GM19239 (cell line): ENCODE data around the gene EMILIN1.
A peak's percentile ranks its signal among the peaks of the same experiment; 100 is the strongest.
"Not testable (repeated sequence)": the region's sequence is repeated elsewhere in the genome, so short reads cannot be mapped to it uniquely, and the experiment has no call there.

ENCODE experiments used
- DNase-seq: peaks from one replicate; pipeline ENCODE4 v3.0.0; 2011; ENCODE audit warnings: low spot score; ENCODE audit not compliant: insufficient read length
- FAIRE-seq: peaks from 2 replicates; lab custom pipeline; 2011; peaks lifted over from hg19 to GRCh38; lab: Jason Lieb, UNC

EMILIN1 gene

DNA sequence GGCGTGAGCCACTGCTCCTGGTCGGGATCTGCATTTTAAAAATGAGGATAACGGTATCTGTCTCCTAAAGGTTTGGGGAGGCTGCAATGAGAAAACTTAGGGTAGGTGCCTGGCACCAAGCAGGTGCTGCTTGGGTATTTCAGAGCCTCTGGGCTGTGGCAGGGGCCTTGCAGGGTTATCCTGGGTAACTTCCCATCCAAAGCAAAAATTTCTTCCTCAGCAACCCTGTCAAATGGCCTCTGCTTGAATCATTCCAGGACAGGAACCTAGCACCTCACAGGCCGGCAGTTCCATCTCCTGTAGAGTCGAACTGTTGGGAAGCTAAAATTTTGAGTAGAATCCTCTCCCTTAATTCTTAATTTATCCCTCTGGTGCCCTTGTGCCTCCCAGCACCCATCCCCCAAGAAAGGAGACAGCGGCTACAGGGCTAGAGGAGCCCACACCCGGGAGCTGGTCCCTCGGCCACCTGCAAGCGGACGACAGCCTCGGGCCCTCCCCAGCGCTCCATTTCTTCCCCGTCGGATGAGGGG, 39.6 kb downstream of the EMILIN1 start:
- DNase-seq (no peak), FAIRE-seq (no peak)

DNA sequence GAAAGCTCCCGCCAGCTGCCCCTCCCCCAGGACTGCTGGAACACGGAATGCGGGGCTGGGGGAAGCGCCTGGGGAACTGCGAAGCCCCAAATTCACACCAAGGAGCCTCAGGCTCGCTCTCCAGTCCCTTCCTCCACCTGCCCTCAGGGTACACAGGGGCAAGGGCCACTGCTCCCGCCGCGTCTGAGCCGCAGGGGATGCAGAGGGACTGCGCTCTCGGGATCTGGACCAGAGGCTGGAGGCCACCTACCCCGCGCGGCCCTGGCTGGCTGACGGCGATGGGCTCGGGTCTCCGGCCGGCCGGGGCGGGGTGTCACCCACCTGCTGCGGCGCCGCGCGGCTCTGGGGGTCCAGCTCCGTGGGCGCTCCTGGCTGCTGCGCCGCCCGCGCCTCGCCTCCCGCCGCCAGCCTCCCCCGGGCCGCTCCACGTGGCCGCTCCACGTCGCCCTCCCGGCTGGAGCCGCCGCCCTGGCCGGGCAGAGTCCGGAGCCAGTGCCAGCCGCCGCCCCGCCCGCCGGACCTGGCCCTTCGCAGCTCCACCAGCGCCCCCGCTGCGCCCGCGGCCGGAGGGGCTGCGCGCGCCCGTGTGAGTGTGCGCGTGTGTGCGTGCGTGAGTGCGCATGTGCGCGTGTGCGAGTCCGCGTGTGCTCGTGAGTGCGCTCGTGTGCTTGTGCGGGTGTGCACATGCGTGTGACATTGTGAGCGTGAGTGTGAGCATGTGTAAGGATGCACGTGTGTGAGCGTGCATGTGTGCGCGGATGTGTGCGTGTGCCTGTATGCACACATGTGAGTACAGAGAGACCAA, 40.3 kb downstream of the EMILIN1 start, which contains the start of gene CGREF1:
CGREF1 (minus strand) TSS at position 604 of the 805 bp plus-strand sequence. CDS start 14,762 bp downstream, outside the sequence.
- no peak for DNase-seq
- no peak for FAIRE-seq

DNA sequence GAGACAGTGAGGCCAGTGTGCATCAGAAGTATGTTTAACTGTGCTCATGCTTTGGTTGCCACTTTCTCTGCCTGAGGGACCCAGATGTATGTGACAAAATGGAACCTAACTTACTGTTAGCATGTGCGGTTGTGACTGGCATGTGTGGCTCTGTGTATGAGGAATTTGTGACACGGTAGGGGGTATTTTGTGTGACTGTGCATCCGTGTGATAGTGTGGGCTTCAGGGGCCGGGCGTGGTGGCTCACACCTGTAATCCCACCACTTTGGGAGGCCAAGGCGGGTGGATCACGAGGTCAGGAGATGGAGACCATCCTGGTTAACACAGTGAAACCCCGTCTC, 40.9 kb downstream of the EMILIN1 start:
- DNase-seq, FAIRE-seq: not testable (repeated sequence)

DNA sequence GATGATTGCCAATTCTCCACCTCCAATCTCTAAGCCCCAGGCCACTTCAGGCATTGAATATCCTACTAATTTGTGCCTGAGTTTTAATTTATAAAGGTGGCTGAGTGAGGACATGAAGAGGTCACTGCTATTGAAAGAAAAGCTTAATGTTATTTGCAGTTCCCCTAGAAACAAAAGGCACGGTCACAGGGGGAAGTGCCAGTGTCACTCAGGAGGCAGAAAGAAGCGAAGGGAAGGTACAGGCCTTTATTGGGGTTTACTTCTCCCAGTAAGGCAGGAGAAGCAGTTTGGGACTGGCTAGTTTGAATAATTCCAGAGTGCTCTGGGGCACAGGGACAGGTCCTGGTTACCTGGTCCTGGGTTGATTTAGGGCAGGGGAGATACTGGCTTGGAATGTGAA, 43.5 kb downstream of the EMILIN1 start:
- DNase-seq (no peak), FAIRE-seq (no peak)

DNA sequence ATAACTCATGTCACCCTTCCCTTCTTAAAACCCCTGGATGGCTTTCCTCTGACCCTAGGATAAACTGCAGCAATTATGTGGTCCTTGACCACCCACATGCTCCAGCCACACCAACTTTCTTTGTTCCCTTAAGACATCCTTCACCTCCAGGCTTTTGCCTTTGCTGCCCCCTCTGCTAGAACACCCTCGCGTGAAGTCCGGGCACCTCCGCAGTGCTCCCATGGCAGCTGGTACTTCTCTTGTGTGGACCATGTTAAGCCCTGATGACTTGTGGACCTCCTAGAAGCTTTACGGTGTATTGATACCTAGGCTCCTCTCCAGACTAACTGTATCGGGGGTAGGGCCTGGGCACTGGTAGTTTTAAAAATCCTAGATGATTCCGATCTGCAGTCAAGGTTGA, 44.4 kb downstream of the EMILIN1 start:
- DNase-seq = no peak
- FAIRE-seq = no peak

DNA sequence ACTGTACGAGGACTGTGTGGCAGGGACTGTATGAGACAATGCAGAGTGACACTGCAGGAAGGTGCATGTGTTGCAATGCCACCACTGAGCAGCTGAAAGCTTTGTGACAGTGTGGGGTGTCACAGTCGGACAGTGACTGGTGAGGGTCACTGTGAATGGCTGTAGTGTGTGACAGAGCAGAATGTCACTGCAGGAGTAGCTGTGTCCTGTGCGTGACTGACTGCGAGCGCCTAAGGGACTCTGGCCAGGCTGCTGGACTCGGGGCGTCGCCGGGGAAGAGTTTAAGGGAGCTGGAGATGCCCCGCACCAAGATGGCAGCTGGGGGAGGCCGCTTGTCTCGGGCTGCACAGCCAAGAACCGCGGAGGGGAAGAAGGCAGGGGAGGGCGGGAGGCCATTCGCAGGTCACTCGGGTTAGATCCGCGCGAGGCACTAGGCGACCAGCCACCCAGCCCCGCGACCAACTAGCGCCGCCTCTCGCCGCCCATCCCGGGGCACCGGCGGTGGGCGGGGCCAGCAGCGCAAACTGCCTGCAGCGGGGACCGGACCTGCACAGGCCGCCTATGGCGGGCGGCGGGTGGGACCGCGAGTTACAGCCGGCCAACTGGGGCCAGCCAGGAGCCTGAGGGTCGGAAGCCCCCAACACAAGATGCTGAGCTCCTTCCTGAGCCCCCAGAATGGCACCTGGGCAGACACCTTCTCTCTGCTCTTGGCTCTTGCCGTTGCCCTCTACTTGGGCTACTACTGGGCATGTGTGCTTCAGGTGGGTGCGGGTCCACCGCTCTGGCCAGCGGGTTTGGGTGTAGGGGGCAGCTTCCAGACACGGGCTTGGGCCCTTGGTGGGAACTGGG, 45.1 kb downstream of the EMILIN1 start, which contains the start of gene ABHD1:
ABHD1 (plus strand) TSS at position 514 of the 849 bp plus-strand sequence; CDS start at position 648, 134 bp downstream.
- DNase-seq (no peak), FAIRE-seq (no peak)

DNA sequence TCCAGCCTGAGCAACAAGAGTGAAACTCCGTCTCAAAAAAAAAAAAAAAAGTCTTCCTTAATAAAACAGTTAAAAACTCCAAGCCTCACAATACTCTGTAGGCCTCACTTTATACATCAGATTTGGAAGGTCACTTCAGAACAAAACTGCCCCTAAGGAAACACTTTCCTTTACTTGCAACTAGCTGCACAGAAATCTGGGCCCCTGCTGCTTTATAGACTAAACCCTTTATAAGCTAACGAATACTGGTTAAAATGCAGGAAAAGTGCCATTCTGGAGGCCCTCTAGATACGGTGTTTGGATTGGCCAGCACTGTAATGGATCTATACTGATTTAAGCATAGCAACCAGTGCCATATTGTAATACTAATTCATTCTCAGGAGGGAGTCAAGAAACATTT, 46.7 kb downstream of the EMILIN1 start:
- DNase-seq (no peak), FAIRE-seq (no peak)

DNA sequence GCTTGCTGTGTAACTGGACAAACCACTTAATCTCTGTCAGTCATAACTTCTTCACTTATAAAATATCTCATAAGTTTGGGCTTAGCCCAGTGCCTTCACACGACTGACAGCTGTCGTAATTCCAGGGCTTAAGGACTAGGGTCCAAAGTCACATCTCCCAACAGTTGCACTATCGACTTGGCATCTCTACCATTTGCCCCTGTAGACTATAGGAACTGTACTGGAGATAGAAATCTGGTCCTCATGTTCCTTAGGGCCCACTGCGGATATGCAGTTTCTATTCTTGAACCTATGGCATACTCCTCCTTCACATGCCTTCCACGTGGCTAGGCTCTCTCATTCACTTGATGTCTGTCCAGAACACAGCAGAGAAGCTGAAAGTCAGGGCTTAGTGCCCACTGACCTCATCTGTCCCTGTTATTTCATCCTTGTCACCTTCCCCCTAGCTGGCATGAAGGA, 47.9 kb downstream of the EMILIN1 start:
- no peak for FAIRE-seq
- DNase-seq = no peak

DNA sequence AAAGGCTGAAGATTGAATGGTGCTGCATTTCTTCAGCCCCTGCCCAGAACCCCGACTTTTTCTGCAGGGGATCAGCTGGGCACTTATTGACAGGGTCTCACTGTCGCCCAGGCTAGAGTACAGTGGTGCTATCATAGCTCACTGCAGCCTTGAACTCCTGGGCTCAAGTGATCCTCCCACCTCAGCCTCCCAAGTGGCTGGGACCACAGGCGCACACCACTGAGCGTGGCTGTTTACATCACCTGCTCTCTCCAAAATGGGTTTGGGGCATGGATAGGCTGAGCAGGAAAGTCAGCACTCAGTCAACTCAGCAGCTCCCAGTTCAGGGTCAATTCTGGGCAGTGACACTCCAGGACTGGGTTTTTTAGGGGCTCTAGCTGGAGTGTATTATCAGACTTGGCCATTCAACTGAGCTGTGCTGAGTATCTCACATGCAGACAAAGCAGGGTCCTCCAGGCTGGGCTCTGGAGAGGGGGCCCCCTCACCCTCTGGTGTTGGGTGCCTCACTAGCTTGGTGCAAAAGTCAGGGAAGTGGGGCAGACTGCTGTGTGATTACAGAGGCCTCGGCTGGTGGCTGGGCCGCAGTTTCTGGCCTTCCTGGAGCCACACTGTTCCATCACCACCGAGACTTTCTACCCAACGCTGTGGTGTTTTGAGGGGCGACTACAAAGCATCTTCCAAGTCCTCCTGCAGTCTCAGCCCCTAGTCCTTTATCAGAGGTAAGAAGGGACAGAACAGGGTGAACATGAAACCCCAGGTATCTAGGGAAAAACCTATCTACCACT, 49.7 kb downstream of the EMILIN1 start:
- DNase-seq = no peak
- no peak for FAIRE-seq

DNA sequence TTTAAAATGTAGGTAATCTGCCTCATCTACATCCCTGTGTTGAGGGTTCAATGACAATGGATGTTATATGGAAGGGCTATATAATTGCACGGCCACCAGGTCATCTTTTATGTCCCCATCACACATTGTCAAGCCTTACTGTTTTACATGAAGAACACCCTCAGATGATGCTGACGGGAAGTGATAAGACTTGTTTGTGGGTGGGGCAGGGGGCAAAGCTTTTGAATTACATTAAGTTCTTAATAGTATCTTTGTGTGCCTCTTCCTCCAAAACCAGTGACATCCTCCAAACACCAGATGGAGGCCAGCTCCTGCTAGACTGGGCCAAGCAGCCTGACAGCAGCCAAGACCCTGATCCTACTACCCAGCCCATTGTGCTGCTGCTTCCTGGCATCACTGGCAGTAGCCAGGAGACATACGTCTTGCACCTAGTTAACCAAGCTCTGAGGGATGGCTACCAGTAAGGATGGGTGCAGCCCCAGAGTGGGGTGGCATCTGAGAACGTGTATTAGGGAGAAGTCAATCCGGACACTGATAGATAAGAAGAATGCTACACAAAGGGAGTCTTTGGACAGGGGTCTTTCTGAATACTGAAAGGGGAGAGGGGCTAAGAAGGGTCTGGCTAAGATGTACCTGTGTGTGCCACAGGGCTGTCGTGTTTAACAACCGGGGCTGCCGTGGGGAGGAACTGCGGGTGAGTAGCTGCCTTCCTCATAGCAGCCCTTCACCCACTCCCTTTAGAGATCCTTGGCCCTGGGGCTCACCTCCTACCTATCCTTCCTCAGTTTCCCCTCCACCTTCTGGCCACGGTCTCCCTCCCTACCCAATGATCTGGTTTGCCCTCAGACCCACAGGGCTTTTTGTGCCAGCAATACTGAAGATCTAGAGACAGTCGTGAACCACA, 50.5 kb downstream of the EMILIN1 start:
- no peak for FAIRE-seq
- DNase-seq = no peak

DNA sequence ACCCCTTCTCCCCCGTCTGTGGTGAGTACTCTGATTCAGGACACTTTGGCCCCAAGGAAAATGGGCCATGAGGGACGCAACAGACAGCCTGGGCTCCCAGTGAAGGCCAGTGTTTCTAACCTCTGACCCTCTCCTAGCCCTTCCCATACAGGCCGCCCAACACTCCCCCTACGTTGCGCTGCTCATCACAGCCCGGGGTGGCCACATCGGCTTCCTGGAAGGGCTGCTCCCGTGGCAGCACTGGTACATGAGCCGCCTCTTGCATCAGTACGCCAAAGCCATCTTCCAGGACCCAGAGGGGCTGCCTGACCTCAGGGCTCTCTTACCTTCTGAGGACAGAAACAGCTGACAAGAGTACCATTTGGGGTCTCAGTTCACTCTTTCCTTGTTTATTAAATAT, 52.0 kb downstream of the EMILIN1 start:
- FAIRE-seq (no peak), DNase-seq (no peak)

DNA sequence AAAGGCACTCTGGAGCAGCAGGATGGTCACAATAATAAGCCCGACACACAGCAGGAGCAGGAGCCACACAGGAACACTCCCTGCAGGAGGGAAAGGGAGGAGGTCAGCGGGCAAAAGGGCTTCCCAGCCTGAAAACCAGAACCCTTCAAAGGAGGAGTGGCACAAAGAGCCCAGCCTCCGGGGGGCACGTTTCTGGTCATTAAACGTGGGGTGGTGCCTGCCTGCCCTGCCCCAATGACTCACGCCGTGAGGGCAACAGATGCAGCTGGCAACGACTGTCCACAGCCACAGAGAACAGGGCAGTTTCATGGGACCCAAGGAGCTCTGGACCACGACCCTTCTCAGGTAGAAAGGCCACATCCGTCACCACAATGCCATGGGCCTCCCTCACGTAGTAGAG, 53.0 kb downstream of the EMILIN1 start:
- DNase-seq (no peak), FAIRE-seq (no peak)

DNA sequence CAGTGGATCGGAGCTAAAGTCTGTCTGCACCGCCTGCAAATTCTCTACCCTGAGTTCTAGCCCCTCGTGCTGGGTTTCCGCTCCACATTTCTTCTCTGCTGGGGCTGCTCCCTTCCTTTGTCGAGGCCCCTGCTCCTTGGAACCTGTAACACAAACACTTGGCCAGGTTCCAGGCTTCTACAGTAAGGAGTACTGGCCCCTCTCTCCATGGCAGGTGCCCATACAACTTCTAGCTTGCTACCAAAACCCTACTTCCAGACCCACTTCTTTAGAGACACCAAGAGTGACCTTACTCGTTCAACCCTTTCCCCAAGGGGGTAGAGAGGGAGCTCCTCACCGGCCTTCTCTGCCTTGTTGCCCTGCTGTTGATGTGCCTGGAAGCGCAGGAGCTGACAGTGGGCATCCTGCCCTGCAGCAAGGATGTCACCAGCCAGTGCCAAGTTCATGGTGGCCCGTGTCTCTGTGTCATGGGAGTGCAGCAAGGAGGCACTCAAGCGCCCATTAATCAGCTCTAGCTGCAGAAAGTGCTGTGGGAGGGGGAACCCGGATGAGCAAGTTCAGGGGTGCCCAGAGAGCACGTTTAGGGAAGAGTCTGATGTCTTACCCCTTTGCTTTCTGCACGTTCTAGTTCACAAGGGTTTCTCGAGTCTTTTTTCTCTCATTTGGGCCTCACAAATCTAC, 54.9 kb downstream of the EMILIN1 start:
- no peak for DNase-seq
- FAIRE-seq = no peak

DNA sequence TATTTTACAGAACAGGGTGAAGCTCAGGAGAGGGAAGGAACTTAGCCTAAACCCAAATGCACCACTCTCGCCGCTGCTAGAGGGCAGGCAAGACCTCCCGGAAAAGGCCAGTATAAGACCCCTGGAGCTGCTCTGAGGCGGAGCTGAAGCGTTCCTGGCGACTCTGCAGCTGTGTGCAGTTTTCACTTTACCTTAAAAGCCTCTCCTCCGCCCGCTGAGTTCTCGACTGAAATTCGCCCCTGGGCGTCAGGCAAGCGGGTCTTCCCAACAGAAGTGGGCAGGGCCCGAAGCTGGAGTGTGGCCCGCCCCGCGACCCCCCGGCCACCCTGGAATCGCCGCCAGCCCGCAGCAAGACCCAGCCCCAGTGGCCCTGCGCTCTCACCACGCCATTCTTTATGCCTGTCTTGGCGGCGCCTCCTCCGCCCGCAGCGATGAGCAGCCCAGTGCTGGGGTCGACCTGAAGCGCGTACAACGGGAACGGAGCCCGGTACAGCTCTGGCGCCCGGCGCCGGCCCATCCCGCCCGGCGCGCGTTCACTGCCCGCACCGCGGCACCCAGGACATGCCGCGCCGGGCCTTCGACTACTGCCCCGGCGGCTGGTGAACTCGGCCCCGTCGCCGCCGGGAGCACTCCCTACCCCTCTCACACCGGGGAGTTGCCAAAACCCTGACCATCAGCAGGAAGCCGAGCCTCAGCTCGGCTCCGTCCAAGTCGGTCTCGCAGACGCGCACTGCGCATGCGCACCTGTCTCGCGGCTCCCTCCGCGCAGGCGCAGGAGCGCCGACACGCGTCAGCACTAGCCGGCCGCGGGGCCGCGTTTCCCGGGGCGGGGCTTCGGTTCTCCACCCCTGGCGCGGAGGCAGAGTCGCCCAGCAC, 55.7 kb downstream of the EMILIN1 start, which contains the start of gene PREB:
PREB (minus strand) TSS at position 732 of the 876 bp plus-strand sequence; CDS start at position 517, 215 bp downstream.
- peak; percentile 98 for DNase-seq
- FAIRE-seq = peak; percentile 78

DNA sequence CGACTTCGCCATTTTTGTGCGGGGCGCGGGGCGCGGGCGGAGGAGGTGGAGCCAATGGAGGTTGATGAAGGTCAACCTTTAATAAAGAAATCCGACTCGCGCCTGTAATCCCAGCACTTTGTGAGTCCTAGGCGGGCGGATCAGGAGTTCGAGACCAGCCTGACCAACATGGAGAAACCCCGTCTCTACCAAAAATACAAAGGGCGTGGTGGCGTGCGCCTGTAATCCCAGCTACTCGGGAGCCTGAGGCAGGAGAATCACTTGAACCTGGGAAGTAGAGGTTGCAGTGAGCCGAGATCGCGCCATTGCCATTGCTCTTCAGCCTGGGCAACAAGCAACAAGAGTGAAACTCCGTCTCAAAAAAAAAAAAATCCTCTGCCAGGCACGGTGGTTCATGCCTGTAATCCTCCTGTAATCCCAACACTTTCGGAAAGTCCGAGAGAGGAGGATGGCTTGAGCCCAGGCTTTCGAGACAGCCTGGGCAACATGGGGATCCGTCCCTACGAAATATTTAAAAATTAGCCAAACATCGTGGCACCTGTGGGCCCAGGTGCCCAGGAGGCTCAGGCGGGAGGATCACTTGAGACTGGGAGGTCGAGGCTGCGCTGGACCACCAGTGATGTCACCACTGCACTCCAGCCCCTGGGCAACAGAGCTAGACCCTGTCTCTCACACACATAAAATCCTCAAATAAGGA, 56.5 kb downstream of the EMILIN1 start:
- no peak for DNase-seq
- FAIRE-seq = peak; percentile 95

DNA sequence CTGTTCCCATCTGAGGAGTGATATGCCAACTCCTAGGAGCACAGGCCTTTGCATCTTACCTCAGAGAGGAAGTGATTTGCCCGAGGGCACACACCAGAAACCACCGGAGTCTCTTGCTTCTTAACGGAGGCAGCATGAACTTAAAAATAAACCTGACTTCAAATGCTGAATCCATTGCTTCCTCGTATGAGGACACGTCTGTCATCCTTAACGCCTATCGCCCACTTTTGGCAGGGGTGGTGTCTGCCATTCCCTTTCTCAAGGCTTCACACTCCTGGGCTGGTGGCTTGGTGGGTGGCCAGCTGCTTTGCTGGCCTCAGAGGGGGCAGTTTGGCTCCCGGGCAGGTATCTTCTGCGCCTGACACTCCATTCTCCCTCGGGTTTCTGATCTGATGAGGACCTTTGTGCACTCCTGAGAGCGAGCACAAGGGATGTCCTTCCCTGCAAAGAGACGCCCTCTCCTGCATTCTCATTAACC, 57.1 kb downstream of the EMILIN1 start:
- FAIRE-seq = no peak
- no peak for DNase-seq
